ENCODE measurements around the gene DLG2. TPM values are rescaled to one million over a fixed set of nuclear protein-coding genes. Genes with fewer than 3 reads are reported as not detected.

Gene DLG2
- total and polyA plus RNA-seq, 2 donors (not counting 3 experiments of a cell fraction or from before 2014, with no cell fraction given), result 0.15 to 1.1 TPM

DNA sequence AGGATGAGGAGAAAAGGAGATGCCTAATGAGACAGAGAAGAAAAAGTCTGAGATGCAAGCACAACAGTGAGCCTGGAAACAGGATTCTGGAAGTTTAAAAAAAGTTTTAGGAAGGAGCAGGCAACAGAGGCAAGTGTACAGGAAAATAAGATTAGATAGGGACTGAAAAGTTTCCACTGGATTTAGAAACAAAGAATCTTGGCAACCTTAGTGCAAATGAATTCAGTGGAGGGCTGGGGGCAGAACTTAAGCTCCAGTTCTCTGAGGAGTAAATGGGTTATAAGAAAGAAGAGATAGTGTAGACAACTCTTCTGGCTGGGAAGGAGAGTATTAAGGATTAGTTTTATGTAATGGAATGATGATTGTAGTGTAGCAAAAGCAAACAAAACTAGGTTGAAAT lies 1712.1 kb downstream of the DLG2 start:
- Histone ChIP-seq H3K9me1 (replicated peaks; ENCODE audit: control insufficient read depth, extremely low read depth, insufficient read depth, low read length) (no peaks in the 10 kb centered on the region), H4K20me1 (replicated peaks; ENCODE audit: control insufficient read depth, extremely low read depth, insufficient read depth, low read length) (no peaks in the 10 kb centered on the region), H3K4me3 (replicated peaks in 1 of 3; ENCODE audit: insufficient read depth in 1 of 3, low read depth in 1 of 3, low read length in 3 of 3) (no peak overlapping the region), H3K9me3 (replicated peaks; ENCODE audit: control insufficient read depth, insufficient read depth, low read length) (no peaks in the 10 kb centered on the region), H2AFZ (ENCODE audit: low read depth, low read length) (no peak overlapping the region), H3K79me2 (ENCODE audit: control insufficient read depth, insufficient read depth, low read length) (no peaks in the 10 kb centered on the region), H3K27ac (ENCODE audit: insufficient read depth, low read depth, low read length) (no peak overlapping the region), H3K27me3 (ENCODE audit: control insufficient read depth in 2 of 2, insufficient read depth in 2 of 2, low read length in 2 of 2) (no peaks in the 10 kb centered on the region), H3K9ac (replicated peaks; ENCODE audit: extremely low read depth, insufficient read depth, low read length) (no peak overlapping the region), H3K4me1 (ENCODE audit: control insufficient read depth, extremely low read depth, insufficient read depth, low read length) (no peaks in the 10 kb centered on the region), H3K36me3 (ENCODE audit: control insufficient read depth in 2 of 2, extremely low read depth in 1 of 2, insufficient read depth in 2 of 2, low read length in 2 of 2) (no peaks in the 10 kb centered on the region), H3K4me2 (ENCODE audit: insufficient read depth, low read length) (no peak overlapping the region)
- CTCF ChIA-PET, result no interaction called here
- no peak for DNase-seq (ENCODE audit: low read depth, low spot score)
- TF ChIP-seq, protein P1, sequence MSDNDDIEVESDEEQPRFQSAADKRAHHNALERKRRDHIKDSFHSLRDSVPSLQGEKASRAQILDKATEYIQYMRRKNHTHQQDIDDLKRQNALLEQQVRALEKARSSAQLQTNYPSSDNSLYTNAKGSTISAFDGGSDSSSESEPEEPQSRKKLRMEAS (IDR thresholded peaks at IDR 0.05; ENCODE audit: insufficient read depth, insufficient read length), result no peak
- TF ChIP-seq FOS (IDR thresholded peaks at IDR 0.05; ENCODE audit: borderline replicate concordance, insufficient read depth, low read length) (no peak), GATA2 (IDR thresholded peaks at IDR 0.05; ENCODE audit: insufficient read depth, insufficient read length, low read depth, low read length) (no peak), POLR2A (IDR thresholded peaks at IDR 0.05; ENCODE audit: low read depth, low read length) (no peak), MYC (IDR thresholded peaks at IDR 0.05; ENCODE audit: low read depth, low read length) (no peak), JUN (IDR thresholded peaks at IDR 0.05; ENCODE audit: borderline replicate concordance, insufficient read depth, insufficient read length, low read depth) (no peak), EZH2 (IDR thresholded peaks at IDR 0.05; ENCODE audit: borderline replicate concordance, low read depth, low read length, severe bottlenecking) (no peak), POLR2AphosphoS5 (IDR thresholded peaks at IDR 0.05; ENCODE audit: insufficient read depth, low read depth, low read length) (no peak), CTCF (IDR thresholded peaks at IDR 0.05; ENCODE audit: extremely low read depth in 1 of 2, insufficient read depth in 1 of 2, low read depth in 1 of 2, low read length in 2 of 2) (no peak)
- dilution Hi-C loops (cut with MboI; ENCODE audit: extremely low pct_ligation_motif_present, low sequenced_read_pairs) (no loop called here), intact Hi-C loops (cut with micrococcal nuclease) (no loop called here)
- no TSS peak for BruUV-seq (replicated peaks)
- no peak for FAIRE-seq
- POLR2A ChIA-PET, result no interaction called here
